ENCODE measurements around the gene TMPRSS4. TPM values are rescaled to one million over a fixed set of nuclear protein-coding genes. Genes with fewer than 3 reads are reported as not detected.

Gene TMPRSS4
- total and polyA plus RNA-seq, 2 experiments from 2014 or later, result not detected

DNA sequence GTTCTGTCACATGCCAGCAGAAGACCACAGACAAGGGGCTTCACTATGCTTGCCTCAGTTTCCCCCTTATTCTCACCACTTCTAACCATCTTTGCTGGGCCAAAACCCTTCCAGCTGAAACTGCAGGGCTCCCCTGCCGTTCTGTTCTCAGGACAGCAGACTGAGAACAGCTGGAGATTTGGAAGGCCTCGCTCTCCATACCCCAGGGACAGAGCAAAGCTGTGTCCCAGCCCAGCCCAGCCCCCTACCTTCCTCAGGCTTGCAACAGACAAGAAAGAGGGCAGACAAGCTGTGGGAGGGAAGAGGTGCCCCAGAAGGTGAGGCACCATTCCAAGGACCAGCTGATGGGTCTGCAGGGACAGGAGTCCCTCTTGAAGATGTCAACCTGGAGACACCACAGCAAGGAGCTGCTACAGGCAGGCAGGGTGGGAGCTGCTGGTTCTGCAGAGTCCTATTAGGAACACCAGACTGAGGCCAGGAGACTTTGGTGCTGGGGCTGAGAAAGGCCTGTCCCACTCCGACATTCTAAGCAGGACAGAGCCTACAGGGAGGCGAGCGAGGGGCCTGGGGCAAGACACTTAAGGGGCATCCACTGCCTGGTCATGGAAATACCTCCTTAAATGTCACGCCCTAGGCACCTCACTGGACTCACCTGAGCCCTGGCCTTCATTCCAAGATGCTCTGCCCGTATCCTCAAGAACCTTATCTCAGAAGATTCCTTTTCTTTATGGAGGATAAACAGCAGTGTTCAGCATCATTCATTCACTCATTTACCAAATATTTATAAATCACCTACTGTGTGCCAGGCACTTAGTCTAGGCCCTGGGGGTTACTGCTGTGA is 92.6 kb downstream of the TMPRSS4 start:
- WGBS, 2 experiments (ENCODE audit: low coverage in 1 of 2, low lambda C conversion rate in 2 of 2, missing lambda C conversion rate in 2 of 2), result 29 to 35% methylated on average over 5 to 7 of the region's 7 CpGs

DNA sequence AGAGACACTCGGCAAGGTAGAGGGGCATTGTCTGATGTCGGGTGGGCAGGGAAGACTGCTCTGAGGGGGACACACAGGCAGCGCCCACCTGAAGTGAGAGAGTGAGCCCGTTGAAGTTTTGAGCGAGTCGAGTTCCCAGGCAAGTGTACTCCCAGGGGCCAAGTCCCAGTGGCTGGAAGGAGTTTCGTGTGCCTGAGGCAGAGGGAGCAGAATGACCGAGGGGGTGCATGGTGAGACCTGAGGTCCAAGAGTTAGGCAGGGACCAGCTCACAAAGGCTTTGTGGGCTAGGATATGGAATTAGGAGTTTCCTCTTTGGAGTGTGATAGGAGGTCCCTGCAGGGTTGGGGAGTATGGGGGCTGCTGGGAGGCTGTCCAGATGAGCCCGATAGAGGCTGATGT is 93.4 kb downstream of the TMPRSS4 start:
- Histone ChIP-seq H3F3A (ENCODE audit: insufficient read depth) (no peaks in the 10 kb centered on the region), H3K4me1 (ENCODE audit: insufficient read depth) (no peaks in the 10 kb centered on the region), H3K27ac (no peak overlapping the region), H3K9me3 (ENCODE audit: low read depth) (no peaks in the 10 kb centered on the region), H3K79me2 (ENCODE audit: insufficient read depth) (no peaks in the 10 kb centered on the region), H2AFZ (no peak overlapping the region), H4K20me1 (ENCODE audit: insufficient read depth) (no peaks in the 10 kb centered on the region), H3K27me3 (replicated peaks; ENCODE audit: insufficient read depth) (peaks cover 20% of the 10 kb centered on the region; the same call in 1 of the 2 replicates), H3K4me3 (no peak overlapping the region), H3K9ac (no peak overlapping the region), H3K9me2 (ENCODE audit: insufficient read depth) (no peaks in the 10 kb centered on the region), H3K4me2 (ENCODE audit: unreplicated experiment) (no peak overlapping the region), H3K36me3 (ENCODE audit: low read depth) (no peaks in the 10 kb centered on the region)
- TF ChIP-seq EZH2phosphoT487 (IDR thresholded peaks at IDR 0.05; ENCODE audit: insufficient read depth, low read depth) (no peak), EZH2 (IDR thresholded peaks at IDR 0.05; ENCODE audit: insufficient read depth, poor library complexity, severe bottlenecking) (no peak)
- DNase-seq, result no peak
- in situ Hi-C loops (cut with MboI), result no loop called here
- 52 to 53% methylated on average over 9 of the region's 9 CpGs for WGBS, 2 experiments (ENCODE audit: low coverage in 1 of 2, low lambda C conversion rate in 2 of 2, missing lambda C conversion rate in 2 of 2)

More for the DNA sequence above, 92.6 kb downstream of the TMPRSS4 start:
- Histone ChIP-seq H3K9me3 (ENCODE audit: low read depth) (no peaks in the 10 kb centered on the region), H3K9me2 (ENCODE audit: insufficient read depth) (no peaks in the 10 kb centered on the region), H3F3A (ENCODE audit: insufficient read depth) (no peaks in the 10 kb centered on the region), H3K4me2 (ENCODE audit: unreplicated experiment) (no peak overlapping the region), H2AFZ (no peak overlapping the region), H3K4me3 (no peak overlapping the region), H4K20me1 (ENCODE audit: insufficient read depth) (no peaks in the 10 kb centered on the region), H3K4me1 (ENCODE audit: insufficient read depth) (no peaks in the 10 kb centered on the region), H3K36me3 (ENCODE audit: low read depth) (no peaks in the 10 kb centered on the region), H3K27me3 (replicated peaks; ENCODE audit: insufficient read depth) (peaks cover 14% of the 10 kb centered on the region; the same call in 1 of the 2 replicates), H3K9ac (no peak overlapping the region), H3K79me2 (ENCODE audit: insufficient read depth) (no peaks in the 10 kb centered on the region), H3K27ac (no peak overlapping the region)
- no peak for TF ChIP-seq EZH2phosphoT487 (IDR thresholded peaks at IDR 0.05; ENCODE audit: insufficient read depth, low read depth)
- TF ChIP-seq EZH2 (IDR thresholded peaks at IDR 0.05; ENCODE audit: insufficient read depth, poor library complexity, severe bottlenecking), result no peak
- DNase-seq, result no peak
- in situ Hi-C loops (cut with MboI), result no loop called here

- H3K4me2 ChIP-seq (ENCODE audit: unreplicated experiment), result no peak overlapping the region
- H2AFZ ChIP-seq, result no peak overlapping the region
- no peaks in the 10 kb centered on the region for H3K36me3 ChIP-seq (ENCODE audit: low read depth)
- in situ Hi-C loops (cut with MboI), result no loop called here
- DNase-seq, result no peak
- H3K4me3 ChIP-seq, result no peak overlapping the region
- no peak overlapping the region for H3K27ac ChIP-seq
- H3K79me2 ChIP-seq (ENCODE audit: insufficient read depth), result no peaks in the 10 kb centered on the region
- H4K20me1 ChIP-seq (ENCODE audit: insufficient read depth), result no peaks in the 10 kb centered on the region
- TF ChIP-seq EZH2phosphoT487 (IDR thresholded peaks at IDR 0.05; ENCODE audit: insufficient read depth, low read depth) (no peak), EZH2 (IDR thresholded peaks at IDR 0.05; ENCODE audit: insufficient read depth, poor library complexity, severe bottlenecking) (no peak)
- H3F3A ChIP-seq (ENCODE audit: insufficient read depth), result no peaks in the 10 kb centered on the region
- H3K4me1 ChIP-seq (ENCODE audit: insufficient read depth), result no peaks in the 10 kb centered on the region
- WGBS, 2 experiments (ENCODE audit: low coverage in 1 of 2, low lambda C conversion rate in 2 of 2, missing lambda C conversion rate in 2 of 2), result 22% methylated on average over 8 of the region's 8 CpGs
- H3K9ac ChIP-seq, result no peak overlapping the region
- peaks cover 20% of the 10 kb centered on the region; the same call in 1 of the 2 replicates for H3K27me3 ChIP-seq (replicated peaks; ENCODE audit: insufficient read depth)
- H3K9me2 ChIP-seq (ENCODE audit: insufficient read depth), result no peaks in the 10 kb centered on the region
- H3K9me3 ChIP-seq (ENCODE audit: low read depth), result no peaks in the 10 kb centered on the region
These were observed 94.0 kb downstream of the TMPRSS4 start for GRCh38 chr11:118170882-118171268.

Other genes starting within 250 kb of the TMPRSS4 start
- not detected in 2 replicates for gene FXYD6, start 200.4 kb upstream of the TMPRSS4 start, total RNA-seq (2014; rRNA removed; shearing (Covaris generic))
- 0.20 TPM in 1 of 2 replicates, not detected in the other for gene FXYD6, start 200.4 kb upstream of the TMPRSS4 start, polyA plus RNA-seq (2016; fragmentation: Nextera tagmentation; extraction: Ambion mirVana)
- not detected in 2 replicates for gene TMPRSS13, start 147.7 kb upstream of the TMPRSS4 start, total RNA-seq (2014; rRNA removed; shearing (Covaris generic))
- gene TMPRSS13, start 147.7 kb upstream of the TMPRSS4 start, polyA plus RNA-seq (2016; fragmentation: Nextera tagmentation; extraction: Ambion mirVana), result not detected in 2 replicates
- gene IL10RA, start 90.7 kb upstream of the TMPRSS4 start, total RNA-seq (2014; rRNA removed; shearing (Covaris generic)), result not detected in 2 replicates
- gene IL10RA, start 90.7 kb upstream of the TMPRSS4 start, polyA plus RNA-seq (2016; fragmentation: Nextera tagmentation; extraction: Ambion mirVana), result not detected in 2 replicates
- not detected in 2 replicates for gene SMIM35, start 9.9 kb downstream of the TMPRSS4 start, total RNA-seq (2014; rRNA removed; shearing (Covaris generic))
- not detected in 2 replicates for gene SMIM35, start 9.9 kb downstream of the TMPRSS4 start, polyA plus RNA-seq (2016; fragmentation: Nextera tagmentation; extraction: Ambion mirVana)
- gene SCN4B, start 75.7 kb downstream of the TMPRSS4 start, total RNA-seq (2014; rRNA removed; shearing (Covaris generic)), result not detected in 2 replicates
- not detected in 2 replicates for gene SCN4B, start 75.7 kb downstream of the TMPRSS4 start, polyA plus RNA-seq (2016; fragmentation: Nextera tagmentation; extraction: Ambion mirVana)
- not detected in 2 replicates for gene SCN2B, start 99.6 kb downstream of the TMPRSS4 start, total RNA-seq (2014; rRNA removed; shearing (Covaris generic))
- not detected in 2 replicates for gene SCN2B, start 99.6 kb downstream of the TMPRSS4 start, polyA plus RNA-seq (2016; fragmentation: Nextera tagmentation; extraction: Ambion mirVana)
- gene JAML, start 147.9 kb downstream of the TMPRSS4 start, total RNA-seq (2014; rRNA removed; shearing (Covaris generic)), result not detected in 2 replicates
- not detected in 2 replicates for gene JAML, start 147.9 kb downstream of the TMPRSS4 start, polyA plus RNA-seq (2016; fragmentation: Nextera tagmentation; extraction: Ambion mirVana)
- 1.3 and 2.4 TPM in 2 replicates for gene MPZL3, start 175.3 kb downstream of the TMPRSS4 start, total RNA-seq (2014; rRNA removed; shearing (Covaris generic))
- gene MPZL3, start 175.3 kb downstream of the TMPRSS4 start, polyA plus RNA-seq (2016; fragmentation: Nextera tagmentation; extraction: Ambion mirVana), result 0.72 and 0.78 TPM in 2 replicates
- not detected in 2 replicates for gene MPZL2, start 187.2 kb downstream of the TMPRSS4 start, total RNA-seq (2014; rRNA removed; shearing (Covaris generic))
- not detected in 2 replicates for gene MPZL2, start 187.2 kb downstream of the TMPRSS4 start, polyA plus RNA-seq (2016; fragmentation: Nextera tagmentation; extraction: Ambion mirVana)
- not detected in 2 replicates for gene CD3E, start 227.7 kb downstream of the TMPRSS4 start, total RNA-seq (2014; rRNA removed; shearing (Covaris generic))
- gene CD3E, start 227.7 kb downstream of the TMPRSS4 start, polyA plus RNA-seq (2016; fragmentation: Nextera tagmentation; extraction: Ambion mirVana), result not detected in 2 replicates